Right atrium auricular region (tissue), 2 donors: ENCODE data around the gene MORC3. TPM values are rescaled to one million over a fixed set of nuclear protein-coding genes. Genes with fewer than 3 reads are reported as not detected.

ENCODE experiments used
- DNase-seq: peaks from one replicate; pipeline ENCODE4 v3.0.0-alpha.2; 2019; ENCODE audit warnings: low spot score
- H3K27ac ChIP-seq, 2 donors: fragments of 200-600 bp; sonication (generic); 1 replicate in 1 of 2; 2 replicates in 1 of 2; pipeline ENCODE4 v1.5.1; 2016 to 2019
- H3K27me3 ChIP-seq, 2 donors: fragments of 200-600 bp; sonication (generic); one replicate each; pipeline versions ENCODE4 v1.5.1 to v1.6.0; 2017 to 2019
- H3K36me3 ChIP-seq: fragments of 200-600 bp; sonication (generic); one replicate; pipeline ENCODE4 v1.5.1; 2016
- H3K4me1 ChIP-seq, 2 donors: fragments of 200-600 bp; sonication (generic); one replicate each; pipeline versions ENCODE4 v1.5.1 to v1.6.0; 2017 to 2019
- H3K4me3 ChIP-seq, 2 donors: fragments of 200-600 bp; sonication (generic); 1 replicate in 1 of 2; 2 replicates in 1 of 2; pipeline ENCODE4 v1.5.1; 2017 to 2019; ENCODE audit warnings: mild to moderate bottlenecking in 1 of 2, moderate library complexity in 1 of 2
- H3K9me3 ChIP-seq, 2 donors: fragments of 200-600 bp; sonication (generic); one replicate each; pipeline ENCODE4 v1.5.1; 2019
- CTCF ChIP-seq, 2 donors: fragments of 200-600 bp; sonication (generic); IDR thresholded peaks; one replicate each; pipeline ENCODE4 v1.5.1; 2019; ENCODE audit warnings: antibody characterized with exemption in 2 of 2
- total RNA-seq, 2 donors: library from RNA; depleted of rRNA; stranded (reverse); fragments of >200 nt; gene quantifications; one replicate each; pipeline ENCODE4 v1.1.0, GENCODE V29; 2016

MORC3 gene
- total RNA-seq, 2 donors from 2014 or later, result 21.1 to 23.7 TPM

- H3K27ac ChIP-seq, result no peak overlapping the region
- no peak for DNase-seq
- H3K27me3 ChIP-seq, result no peaks in the 10 kb centered on the region
- no peak overlapping the region for H3K4me3 ChIP-seq
- peaks cover 0 to 8% of the 10 kb centered on the region in 2 donors for H3K4me1 ChIP-seq
- TF ChIP-seq CTCF (IDR thresholded peaks at IDR 0.05), result no peak
- no peaks in the 10 kb centered on the region for H3K36me3 ChIP-seq
- H3K9me3 ChIP-seq, result no peaks in the 10 kb centered on the region
These were observed 95.4 kb downstream of the MORC3 start for GRCh38 chr21:36415375-36415774.

- H3K27ac ChIP-seq, result no peak overlapping the region
- no peaks in the 10 kb centered on the region for H3K27me3 ChIP-seq
- no peak overlapping the region for H3K4me3 ChIP-seq
- no peak for DNase-seq
- no peaks in the 10 kb centered on the region for H3K9me3 ChIP-seq
- H3K36me3 ChIP-seq, result no peaks in the 10 kb centered on the region
- peaks cover 0 to 16% of the 10 kb centered on the region in 2 donors for H3K4me1 ChIP-seq
- no peak for TF ChIP-seq CTCF (IDR thresholded peaks at IDR 0.05)
These were observed 99.2 kb downstream of the MORC3 start for GRCh38 chr21:36419241-36419640.

- no peaks in the 10 kb centered on the region for H3K27me3 ChIP-seq
- H3K27ac ChIP-seq, result no peak overlapping the region
- H3K36me3 ChIP-seq, result no peaks in the 10 kb centered on the region
- H3K4me1 ChIP-seq, result peaks cover 0 to 16% of the 10 kb centered on the region in 2 donors
- TF ChIP-seq CTCF (IDR thresholded peaks at IDR 0.05), result peak; percentile 70 to 88
- H3K4me3 ChIP-seq, result no peak overlapping the region
- peak; percentile 92 for DNase-seq
- H3K9me3 ChIP-seq, result no peaks in the 10 kb centered on the region
These were observed 100.0 kb downstream of the MORC3 start for GRCh38 chr21:36419996-36420395.

GRCh38 chr21:36420571-36421339 is 100.8 kb downstream of the MORC3 start:
- H3K4me1 ChIP-seq, result peaks cover 0 to 16% of the 10 kb centered on the region in 2 donors
- no peaks in the 10 kb centered on the region for H3K27me3 ChIP-seq
- no peak for TF ChIP-seq CTCF (IDR thresholded peaks at IDR 0.05)
- no peak overlapping the region for H3K4me3 ChIP-seq
- no peak for DNase-seq
- no peaks in the 10 kb centered on the region for H3K36me3 ChIP-seq
- no peaks in the 10 kb centered on the region for H3K9me3 ChIP-seq
- no peak overlapping the region for H3K27ac ChIP-seq

- peak; percentile 77 to 84 for TF ChIP-seq CTCF (IDR thresholded peaks at IDR 0.05)
These were observed 102.5 kb downstream of the MORC3 start for GRCh38 chr21:36422279-36423098.

More at GRCh38 chr21:36422279-36423098, 102.5 kb downstream of the MORC3 start:
- no peaks in the 10 kb centered on the region for H3K36me3 ChIP-seq
- no peak overlapping the region for H3K4me3 ChIP-seq
- H3K27ac ChIP-seq, result peak overlapping the region in 1 of 2 donors; percentile 9
- no peaks in the 10 kb centered on the region for H3K27me3 ChIP-seq
- DNase-seq, result peak; percentile 74
- no peaks in the 10 kb centered on the region for H3K9me3 ChIP-seq
- peaks cover 0 to 16% of the 10 kb centered on the region in 2 donors for H3K4me1 ChIP-seq
